Measurements from ENCODE around the gene FBXL7. TPM values are rescaled to one million over a fixed set of nuclear protein-coding genes. Genes with fewer than 3 reads are reported as not detected.

The FBXL7 gene
- total and polyA plus RNA-seq, 9 of the 15 experiments (the other 6 are each of a cell fraction or from before 2014, with no cell fraction given): 0.04 to 0.08 TPM; not detected in 7

GRCh38 chr5:15584528-15584927 is 84.5 kb downstream of the FBXL7 start:
- H3K9me3 ChIP-seq (replicated peaks; ENCODE audit: control insufficient read depth, insufficient read depth, low read depth, low read length): no peaks in the 10 kb centered on the region; the same call in 1 of the 2 replicates
- H3K4me2 ChIP-seq (ENCODE audit: insufficient read depth, low read length): no peak overlapping the region
- 0% methylated on average over 1 of the region's 1 CpG for WGBS (ENCODE audit: insufficient coverage, low coverage, missing lambda C conversion rate)
- no peaks in the 10 kb centered on the region for H4K20me1 ChIP-seq (replicated peaks; ENCODE audit: control insufficient read depth, insufficient read depth, low read length)
- ATAC-seq: no peak
- H3K9ac ChIP-seq (ENCODE audit: insufficient read depth in 1 of 2, low read depth in 2 of 2, low read length in 2 of 2): no peak overlapping the region
- no peaks in the 10 kb centered on the region for H3K27me3 ChIP-seq (ENCODE audit: control insufficient read depth in 2 of 2, insufficient read depth in 2 of 2, low read length in 2 of 2)
- no peaks in the 10 kb centered on the region for H3K36me3 ChIP-seq (ENCODE audit: control insufficient read depth, insufficient read depth, low read length)
- no peak for DNase-seq (ENCODE audit: extremely low read depth in 1 of 4, low spot score in 3 of 4)
- no peaks in the 10 kb centered on the region for H3K79me2 ChIP-seq (ENCODE audit: control insufficient read depth, insufficient read depth, low read length)
- no peak for TF ChIP-seq ZNF239 (CRISPR knock-in tag; IDR thresholded peaks at IDR 0.05)
- TF ChIP-seq ZBTB34 (CRISPR knock-in tag; IDR thresholded peaks at IDR 0.05): no peak
- peak; percentile 80 for TF ChIP-seq ZNF707 (CRISPR knock-in tag; conservative IDR thresholded peaks at IDR 0.05)
- TF ChIP-seq ATF7 (IDR thresholded peaks at IDR 0.05): no peak
- intact Hi-C loops (cut with micrococcal nuclease) (no loop called here), in situ Hi-C loops (cut with MboI) (no loop called here)
- H3K9me1 ChIP-seq (ENCODE audit: control insufficient read depth, insufficient read depth, low read length): no peaks in the 10 kb centered on the region
- H3K27ac ChIP-seq (ENCODE audit: extremely low read depth, low read depth, low read length): no peak overlapping the region
- no peak overlapping the region for H2AFZ ChIP-seq (ENCODE audit: low read depth, low read length)
- FAIRE-seq: no peak
- H3K4me1 ChIP-seq (replicated peaks in 1 of 2; ENCODE audit: control insufficient read depth in 2 of 2, insufficient read depth in 2 of 2, low read length in 2 of 2): no peaks in the 10 kb centered on the region
- H3K4me3 ChIP-seq: no peak overlapping the region
- BruUV-seq (replicated peaks): no TSS peak
- ChIA-PET CTCF (ENCODE audit: low intra/inter-chr PET ratio) (no interaction called here), POLR2A (no interaction called here)

- no peak overlapping the region for H3K9ac ChIP-seq (ENCODE audit: insufficient read depth in 1 of 2, low read depth in 2 of 2, low read length in 2 of 2)
- 0% methylated on average over 2 of the region's 2 CpGs for WGBS (ENCODE audit: insufficient coverage, low coverage, missing lambda C conversion rate)
- no peak overlapping the region for H3K4me3 ChIP-seq
- no peaks in the 10 kb centered on the region for H4K20me1 ChIP-seq (replicated peaks; ENCODE audit: control insufficient read depth, insufficient read depth, low read length)
- DNase-seq (ENCODE audit: extremely low read depth in 1 of 4, low spot score in 3 of 4) (no peak), ATAC-seq (no peak), FAIRE-seq (no peak)
- H2AFZ ChIP-seq (ENCODE audit: low read depth, low read length): no peak overlapping the region
- no peaks in the 10 kb centered on the region for H3K36me3 ChIP-seq (ENCODE audit: control insufficient read depth, insufficient read depth, low read length)
- H3K9me3 ChIP-seq (replicated peaks; ENCODE audit: control insufficient read depth, insufficient read depth, low read depth, low read length): no peaks in the 10 kb centered on the region
- no peaks in the 10 kb centered on the region for H3K9me1 ChIP-seq (ENCODE audit: control insufficient read depth, insufficient read depth, low read length)
- CTCF ChIA-PET (ENCODE audit: low intra/inter-chr PET ratio): no interaction called here
- intact Hi-C loops (cut with micrococcal nuclease) (no loop called here), in situ Hi-C loops (cut with MboI) (no loop called here)
- no peak for TF ChIP-seq TARDBP (IDR thresholded peaks at IDR 0.05)
- TF ChIP-seq ZNF212 (CRISPR knock-in tag; IDR thresholded peaks at IDR 0.05): no peak
- TF ChIP-seq NFXL1 (CRISPR knock-in tag; IDR thresholded peaks at IDR 0.05): no peak
- TF ChIP-seq TAF15 (IDR thresholded peaks at IDR 0.05; ENCODE audit: low read depth, low read length): no peak
- no peak for TF ChIP-seq FOSL1 (tag; conservative IDR thresholded peaks at IDR 0.05)
- no peak for TF ChIP-seq GATAD2A (IDR thresholded peaks at IDR 0.05)
- TF ChIP-seq ZNF766 (CRISPR knock-in tag; conservative IDR thresholded peaks at IDR 0.05): no peak
- POLR2A ChIA-PET: no interaction called here
- no peak overlapping the region for H3K27ac ChIP-seq (ENCODE audit: extremely low read depth, low read depth, low read length)
- no peaks in the 10 kb centered on the region for H3K79me2 ChIP-seq (ENCODE audit: control insufficient read depth, insufficient read depth, low read length)
- BruUV-seq (replicated peaks): no TSS peak
- no peak overlapping the region for H3K4me2 ChIP-seq (ENCODE audit: insufficient read depth, low read length)
- H3K4me1 ChIP-seq (replicated peaks in 1 of 2; ENCODE audit: control insufficient read depth in 2 of 2, insufficient read depth in 2 of 2, low read length in 2 of 2): no peaks in the 10 kb centered on the region
- H3K27me3 ChIP-seq (ENCODE audit: control insufficient read depth in 2 of 2, insufficient read depth in 2 of 2, low read length in 2 of 2): no peaks in the 10 kb centered on the region
Measured at GRCh38 chr5:15585128-15585527, 85.1 kb downstream of the FBXL7 start.

Data from K562 (cell line).